ENCODE results near the gene PXDN.

DNA sequence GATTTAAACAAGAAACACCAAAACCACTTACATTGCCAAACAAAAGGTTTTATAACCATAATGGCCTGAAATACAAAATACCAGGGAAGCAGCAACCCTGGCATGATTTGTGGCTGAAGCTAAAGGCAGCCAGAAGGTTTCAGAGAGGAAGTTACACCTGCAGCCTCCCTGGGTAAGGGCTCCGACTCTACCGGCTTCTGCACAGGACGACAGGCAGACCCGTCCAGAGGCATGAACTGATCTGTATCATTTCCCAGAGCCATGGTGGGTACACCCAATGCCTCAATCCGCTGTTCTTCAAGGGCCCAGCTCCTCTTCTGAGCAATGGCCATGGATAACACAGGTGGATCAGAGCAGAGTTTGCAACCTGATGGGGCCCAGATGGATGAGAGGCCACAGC, 71.6 kb downstream of the PXDN start:
- TF ChIP-seq, protein P1, sequence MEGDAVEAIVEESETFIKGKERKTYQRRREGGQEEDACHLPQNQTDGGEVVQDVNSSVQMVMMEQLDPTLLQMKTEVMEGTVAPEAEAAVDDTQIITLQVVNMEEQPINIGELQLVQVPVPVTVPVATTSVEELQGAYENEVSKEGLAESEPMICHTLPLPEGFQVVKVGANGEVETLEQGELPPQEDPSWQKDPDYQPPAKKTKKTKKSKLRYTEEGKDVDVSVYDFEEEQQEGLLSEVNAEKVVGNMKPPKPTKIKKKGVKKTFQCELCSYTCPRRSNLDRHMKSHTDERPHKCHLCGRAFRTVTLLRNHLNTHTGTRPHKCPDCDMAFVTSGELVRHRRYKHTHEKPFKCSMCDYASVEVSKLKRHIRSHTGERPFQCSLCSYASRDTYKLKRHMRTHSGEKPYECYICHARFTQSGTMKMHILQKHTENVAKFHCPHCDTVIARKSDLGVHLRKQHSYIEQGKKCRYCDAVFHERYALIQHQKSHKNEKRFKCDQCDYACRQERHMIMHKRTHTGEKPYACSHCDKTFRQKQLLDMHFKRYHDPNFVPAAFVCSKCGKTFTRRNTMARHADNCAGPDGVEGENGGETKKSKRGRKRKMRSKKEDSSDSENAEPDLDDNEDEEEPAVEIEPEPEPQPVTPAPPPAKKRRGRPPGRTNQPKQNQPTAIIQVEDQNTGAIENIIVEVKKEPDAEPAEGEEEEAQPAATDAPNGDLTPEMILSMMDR (conservative IDR thresholded peaks at IDR 0.05; ENCODE audit: low read depth, low read length): no peak
- no peak for TF ChIP-seq EZH2phosphoT487 (IDR thresholded peaks at IDR 0.05; ENCODE audit: borderline replicate concordance, low read length)
- TF ChIP-seq EZH2 (IDR thresholded peaks at IDR 0.05; ENCODE audit: low read length, unreplicated experiment): no peak

Data from PC-3 (cell line).